ENCODE measurements around the gene MIGA2. TPM values are rescaled to one million over a fixed set of nuclear protein-coding genes. Genes with fewer than 3 reads are reported as not detected.

Gene MIGA2
- total RNA-seq, 1 experiment from 2014 or later = 23.7 TPM

DNA sequence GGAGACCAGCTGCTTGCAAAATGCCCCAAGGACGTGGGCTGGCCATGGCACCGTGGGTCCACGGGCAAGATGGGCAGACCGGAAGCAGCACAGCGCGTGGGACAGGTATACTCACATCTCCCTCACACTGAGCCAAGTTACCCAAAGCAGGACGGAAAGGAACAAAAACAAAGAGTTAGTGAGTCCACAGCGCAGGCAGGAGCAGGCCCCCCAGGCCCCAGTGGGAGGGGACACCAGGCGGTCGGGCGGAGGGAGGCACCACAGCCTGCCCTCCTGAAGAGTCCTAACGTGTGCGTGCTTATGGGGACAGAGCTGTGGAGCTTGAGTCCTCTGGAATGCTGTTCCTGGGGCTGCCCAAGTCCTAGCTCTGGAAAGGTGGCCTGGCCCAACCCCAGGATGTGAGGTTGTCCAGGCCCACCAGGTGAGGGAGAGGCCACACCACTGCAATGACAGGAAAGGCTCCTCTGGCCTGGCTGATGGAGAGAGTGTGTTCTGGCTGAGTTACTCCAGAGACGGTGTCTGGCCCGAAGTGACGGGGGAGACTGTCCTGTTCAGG lies 23.5 kb upstream of the MIGA2 start:
- no peak overlapping the region; the same call in 1 of the 2 replicates for H3K27ac ChIP-seq (ENCODE audit: low read depth, low read length)
- intact Hi-C loops (cut with micrococcal nuclease) = no loop called here
- H3K9me3 ChIP-seq (ENCODE audit: control insufficient read depth in 1 of 2, insufficient read depth in 1 of 2, low read depth in 1 of 2, low read length in 2 of 2) = no peaks in the 10 kb centered on the region
- H3K79me2 ChIP-seq (ENCODE audit: insufficient read depth, low read length) = no peaks in the 10 kb centered on the region; the same call in 1 of the 2 replicates
- CTCF ChIA-PET = no interaction called here
- no peak overlapping the region for H3K4me2 ChIP-seq (ENCODE audit: low read length)
- ATAC-seq (no peak), DNase-seq (ENCODE audit: low read depth, low spot score) (no peak)
- RAD21 ChIA-PET (ENCODE audit: low non-redundant PET in 1 of 2, low total read pairs in 2 of 2, uncharacterized antibody in 2 of 2, unreplicated experiment in 2 of 2) = no interaction called here
- H2AFZ ChIP-seq (ENCODE audit: low read depth, low read length, poor library complexity, severe bottlenecking) = no peak overlapping the region
- H3K4me1 ChIP-seq (ENCODE audit: control insufficient read depth in 1 of 2, insufficient read depth in 2 of 2, low read length in 2 of 2) = no peaks in the 10 kb centered on the region
- no peaks in the 10 kb centered on the region for H3K27me3 ChIP-seq (ENCODE audit: insufficient read depth, low read length)
- TF ChIP-seq EZH2 (IDR thresholded peaks at IDR 0.05) (no peak), CBX3 (IDR thresholded peaks at IDR 0.05; ENCODE audit: low read depth) (no peak), CEBPB (IDR thresholded peaks at IDR 0.05; ENCODE audit: low read depth) (no peak), EZH2phosphoT487 (IDR thresholded peaks at IDR 0.05; ENCODE audit: borderline replicate concordance) (no peak), ELF1 (IDR thresholded peaks at IDR 0.05; ENCODE audit: borderline replicate concordance, low read depth) (no peak)
- TF ChIP-seq, protein P1, sequence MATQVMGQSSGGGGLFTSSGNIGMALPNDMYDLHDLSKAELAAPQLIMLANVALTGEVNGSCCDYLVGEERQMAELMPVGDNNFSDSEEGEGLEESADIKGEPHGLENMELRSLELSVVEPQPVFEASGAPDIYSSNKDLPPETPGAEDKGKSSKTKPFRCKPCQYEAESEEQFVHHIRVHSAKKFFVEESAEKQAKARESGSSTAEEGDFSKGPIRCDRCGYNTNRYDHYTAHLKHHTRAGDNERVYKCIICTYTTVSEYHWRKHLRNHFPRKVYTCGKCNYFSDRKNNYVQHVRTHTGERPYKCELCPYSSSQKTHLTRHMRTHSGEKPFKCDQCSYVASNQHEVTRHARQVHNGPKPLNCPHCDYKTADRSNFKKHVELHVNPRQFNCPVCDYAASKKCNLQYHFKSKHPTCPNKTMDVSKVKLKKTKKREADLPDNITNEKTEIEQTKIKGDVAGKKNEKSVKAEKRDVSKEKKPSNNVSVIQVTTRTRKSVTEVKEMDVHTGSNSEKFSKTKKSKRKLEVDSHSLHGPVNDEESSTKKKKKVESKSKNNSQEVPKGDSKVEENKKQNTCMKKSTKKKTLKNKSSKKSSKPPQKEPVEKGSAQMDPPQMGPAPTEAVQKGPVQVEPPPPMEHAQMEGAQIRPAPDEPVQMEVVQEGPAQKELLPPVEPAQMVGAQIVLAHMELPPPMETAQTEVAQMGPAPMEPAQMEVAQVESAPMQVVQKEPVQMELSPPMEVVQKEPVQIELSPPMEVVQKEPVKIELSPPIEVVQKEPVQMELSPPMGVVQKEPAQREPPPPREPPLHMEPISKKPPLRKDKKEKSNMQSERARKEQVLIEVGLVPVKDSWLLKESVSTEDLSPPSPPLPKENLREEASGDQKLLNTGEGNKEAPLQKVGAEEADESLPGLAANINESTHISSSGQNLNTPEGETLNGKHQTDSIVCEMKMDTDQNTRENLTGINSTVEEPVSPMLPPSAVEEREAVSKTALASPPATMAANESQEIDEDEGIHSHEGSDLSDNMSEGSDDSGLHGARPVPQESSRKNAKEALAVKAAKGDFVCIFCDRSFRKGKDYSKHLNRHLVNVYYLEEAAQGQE (IDR thresholded peaks at IDR 0.05; ENCODE audit: low read depth) = no peak
- TF ChIP-seq, protein P2, sequence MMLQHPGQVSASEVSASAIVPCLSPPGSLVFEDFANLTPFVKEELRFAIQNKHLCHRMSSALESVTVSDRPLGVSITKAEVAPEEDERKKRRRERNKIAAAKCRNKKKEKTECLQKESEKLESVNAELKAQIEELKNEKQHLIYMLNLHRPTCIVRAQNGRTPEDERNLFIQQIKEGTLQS (IDR thresholded peaks at IDR 0.05) = no peak
- TF ChIP-seq, protein P3, sequence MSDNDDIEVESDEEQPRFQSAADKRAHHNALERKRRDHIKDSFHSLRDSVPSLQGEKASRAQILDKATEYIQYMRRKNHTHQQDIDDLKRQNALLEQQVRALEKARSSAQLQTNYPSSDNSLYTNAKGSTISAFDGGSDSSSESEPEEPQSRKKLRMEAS (IDR thresholded peaks at IDR 0.05) = no peak
- TF ChIP-seq, protein P4, sequence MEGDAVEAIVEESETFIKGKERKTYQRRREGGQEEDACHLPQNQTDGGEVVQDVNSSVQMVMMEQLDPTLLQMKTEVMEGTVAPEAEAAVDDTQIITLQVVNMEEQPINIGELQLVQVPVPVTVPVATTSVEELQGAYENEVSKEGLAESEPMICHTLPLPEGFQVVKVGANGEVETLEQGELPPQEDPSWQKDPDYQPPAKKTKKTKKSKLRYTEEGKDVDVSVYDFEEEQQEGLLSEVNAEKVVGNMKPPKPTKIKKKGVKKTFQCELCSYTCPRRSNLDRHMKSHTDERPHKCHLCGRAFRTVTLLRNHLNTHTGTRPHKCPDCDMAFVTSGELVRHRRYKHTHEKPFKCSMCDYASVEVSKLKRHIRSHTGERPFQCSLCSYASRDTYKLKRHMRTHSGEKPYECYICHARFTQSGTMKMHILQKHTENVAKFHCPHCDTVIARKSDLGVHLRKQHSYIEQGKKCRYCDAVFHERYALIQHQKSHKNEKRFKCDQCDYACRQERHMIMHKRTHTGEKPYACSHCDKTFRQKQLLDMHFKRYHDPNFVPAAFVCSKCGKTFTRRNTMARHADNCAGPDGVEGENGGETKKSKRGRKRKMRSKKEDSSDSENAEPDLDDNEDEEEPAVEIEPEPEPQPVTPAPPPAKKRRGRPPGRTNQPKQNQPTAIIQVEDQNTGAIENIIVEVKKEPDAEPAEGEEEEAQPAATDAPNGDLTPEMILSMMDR (IDR thresholded peaks at IDR 0.05 in 2 of 3, conservative IDR thresholded peaks at IDR 0.05 in 1 of 3; ENCODE audit: borderline replicate concordance in 1 of 3, insufficient read depth in 1 of 3, low read depth in 2 of 3, low read length in 2 of 3) = no peak
- H3K9ac ChIP-seq (ENCODE audit: low read length) = no peak overlapping the region
- no TSS peak for BruUV-seq (replicated peaks)
- H3K4me3 ChIP-seq (replicated peaks in 1 of 2; ENCODE audit: low read depth in 1 of 2, low read length in 2 of 2) = no peak overlapping the region
- no peaks in the 10 kb centered on the region for H3K9me2 ChIP-seq (ENCODE audit: insufficient read depth)
- peaks cover 5 to 20% of the 10 kb centered on the region in 2 experiments; a peak in 3 of 4 replicates for H3K36me3 ChIP-seq (ENCODE audit: control insufficient read depth in 1 of 2, insufficient read depth in 2 of 2, low read length in 2 of 2)
- POLR2A ChIA-PET = no interaction called here
- H4K20me1 ChIP-seq (ENCODE audit: insufficient read depth) = no peaks in the 10 kb centered on the region
